Astrocyte (in vitro differentiated cells and primary cell): ENCODE measurements around the gene CPED1.

ENCODE experiments used
- EZH2 ChIP-seq: IDR thresholded peaks from 2 replicates; pipeline ENCODE4 v1.6.1; 2012; ENCODE audit warnings: mild to moderate bottlenecking, low read length, inconsistent platforms; ENCODE audit not compliant: insufficient read depth
- TF ChIP-seq, protein P1 (sequence below): IDR thresholded peaks from 2 replicates; pipeline ENCODE4 v1.5.1; 2011; ENCODE audit warnings: low read depth, mild to moderate bottlenecking, inconsistent platforms, low read length, moderate library complexity; ENCODE audit not compliant: insufficient read depth

GRCh38 chr7:121343302-121343701 is 354.8 kb downstream of the CPED1 start:
- TF ChIP-seq, protein P1, sequence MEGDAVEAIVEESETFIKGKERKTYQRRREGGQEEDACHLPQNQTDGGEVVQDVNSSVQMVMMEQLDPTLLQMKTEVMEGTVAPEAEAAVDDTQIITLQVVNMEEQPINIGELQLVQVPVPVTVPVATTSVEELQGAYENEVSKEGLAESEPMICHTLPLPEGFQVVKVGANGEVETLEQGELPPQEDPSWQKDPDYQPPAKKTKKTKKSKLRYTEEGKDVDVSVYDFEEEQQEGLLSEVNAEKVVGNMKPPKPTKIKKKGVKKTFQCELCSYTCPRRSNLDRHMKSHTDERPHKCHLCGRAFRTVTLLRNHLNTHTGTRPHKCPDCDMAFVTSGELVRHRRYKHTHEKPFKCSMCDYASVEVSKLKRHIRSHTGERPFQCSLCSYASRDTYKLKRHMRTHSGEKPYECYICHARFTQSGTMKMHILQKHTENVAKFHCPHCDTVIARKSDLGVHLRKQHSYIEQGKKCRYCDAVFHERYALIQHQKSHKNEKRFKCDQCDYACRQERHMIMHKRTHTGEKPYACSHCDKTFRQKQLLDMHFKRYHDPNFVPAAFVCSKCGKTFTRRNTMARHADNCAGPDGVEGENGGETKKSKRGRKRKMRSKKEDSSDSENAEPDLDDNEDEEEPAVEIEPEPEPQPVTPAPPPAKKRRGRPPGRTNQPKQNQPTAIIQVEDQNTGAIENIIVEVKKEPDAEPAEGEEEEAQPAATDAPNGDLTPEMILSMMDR: no peak
- no peak for TF ChIP-seq EZH2
